Transverse colon (tissue), 4 donors: Measurements from ENCODE around the gene OR52D1.

Source experiments
- POLR2A ChIP-seq: fragments of 450-650 bp; IDR thresholded peaks from one replicate; pipeline ENCODE4 v1.6.1; 2016; ENCODE audit warnings: antibody characterized with exemption, mild to moderate bottlenecking, moderate library complexity
- POLR2AphosphoS5 ChIP-seq, 3 donors: sonication (generic); formaldehyde crosslinking; IDR thresholded peaks; one replicate each; pipeline ENCODE4 v1.6.1; 2016; ENCODE audit warnings: antibody characterized with exemption in 3 of 3
- TF ChIP-seq, protein P1 (sequence below), 5 experiments: fragments of 200-600 bp in 3 of 5; fragments of 450-650 bp in 2 of 5; sonication (generic) in 3 of 5; IDR thresholded peaks; 1 replicate in 2 of 5; 2 replicates in 3 of 5; pipeline ENCODE4 v1.5.1; 2016 to 2017; ENCODE audit warnings: antibody characterized with exemption in 5 of 5, inconsistent platforms in 3 of 5, mild to moderate bottlenecking in 2 of 5, moderate library complexity in 1 of 5

DNA sequence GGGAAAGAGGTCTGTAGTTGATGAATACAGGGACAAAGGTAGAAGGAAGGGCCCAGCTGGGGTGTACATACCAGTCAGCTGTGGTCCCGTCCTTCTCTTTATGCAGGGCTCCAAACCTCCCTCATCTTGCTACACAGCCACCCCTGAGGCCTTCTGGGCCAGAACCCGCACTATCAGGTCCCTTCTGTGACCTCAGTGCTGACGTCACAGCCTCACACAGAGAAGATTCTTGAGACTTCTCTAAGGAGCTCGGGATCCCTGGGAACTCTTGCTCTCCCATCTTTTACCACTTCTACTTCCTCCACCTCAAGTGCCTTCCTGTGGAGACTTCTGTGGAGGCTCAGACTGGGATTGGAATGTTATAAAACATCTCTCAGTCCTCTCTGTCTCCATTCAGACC lies 21.3 kb downstream of the OR52D1 start, which contains the start of gene UBQLN3:
- TF ChIP-seq, protein P1, sequence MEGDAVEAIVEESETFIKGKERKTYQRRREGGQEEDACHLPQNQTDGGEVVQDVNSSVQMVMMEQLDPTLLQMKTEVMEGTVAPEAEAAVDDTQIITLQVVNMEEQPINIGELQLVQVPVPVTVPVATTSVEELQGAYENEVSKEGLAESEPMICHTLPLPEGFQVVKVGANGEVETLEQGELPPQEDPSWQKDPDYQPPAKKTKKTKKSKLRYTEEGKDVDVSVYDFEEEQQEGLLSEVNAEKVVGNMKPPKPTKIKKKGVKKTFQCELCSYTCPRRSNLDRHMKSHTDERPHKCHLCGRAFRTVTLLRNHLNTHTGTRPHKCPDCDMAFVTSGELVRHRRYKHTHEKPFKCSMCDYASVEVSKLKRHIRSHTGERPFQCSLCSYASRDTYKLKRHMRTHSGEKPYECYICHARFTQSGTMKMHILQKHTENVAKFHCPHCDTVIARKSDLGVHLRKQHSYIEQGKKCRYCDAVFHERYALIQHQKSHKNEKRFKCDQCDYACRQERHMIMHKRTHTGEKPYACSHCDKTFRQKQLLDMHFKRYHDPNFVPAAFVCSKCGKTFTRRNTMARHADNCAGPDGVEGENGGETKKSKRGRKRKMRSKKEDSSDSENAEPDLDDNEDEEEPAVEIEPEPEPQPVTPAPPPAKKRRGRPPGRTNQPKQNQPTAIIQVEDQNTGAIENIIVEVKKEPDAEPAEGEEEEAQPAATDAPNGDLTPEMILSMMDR (IDR thresholded peaks at IDR 0.05), result no peak
- TF ChIP-seq POLR2A (no peak), POLR2AphosphoS5 (IDR thresholded peaks at IDR 0.05) (no peak)
